Osteoblast (primary cell): ENCODE measurements around the gene COL8A1. TPM values are rescaled to one million over a fixed set of nuclear protein-coding genes. Genes with fewer than 3 reads are reported as not detected.

Experiments used
- DNase-seq: peaks from one replicate; pipeline ENCODE4 v3.0.0; 2011; ENCODE audit warnings: low spot score, mixed read lengths; ENCODE audit not compliant: insufficient read length; ENCODE audit errors: missing footprints
- H2AFZ ChIP-seq: 2 replicates; pipeline ENCODE4 v1.6.0; 2011; ENCODE audit warnings: mild to moderate bottlenecking, low read length
- H3K27ac ChIP-seq: 2 replicates; pipeline ENCODE4 v1.5.1; 2011; ENCODE audit warnings: mild to moderate bottlenecking, low read depth, low read length, moderate library complexity
- H3K27me3 ChIP-seq: 2 replicates; pipeline ENCODE4 v1.6.0; 2012; ENCODE audit warnings: mild to moderate bottlenecking, control low read depth, inconsistent platforms, low read length, moderate library complexity; ENCODE audit not compliant: insufficient read depth
- H3K36me3 ChIP-seq: 2 replicates; pipeline ENCODE4 v1.5.1; 2011; ENCODE audit warnings: mild to moderate bottlenecking, low read length, control low read depth, moderate library complexity; ENCODE audit not compliant: insufficient read depth
- H3K4me1 ChIP-seq: 2 replicates; pipeline ENCODE4 v1.5.1; 2011; ENCODE audit warnings: mild to moderate bottlenecking, low read length, control low read depth, moderate library complexity; ENCODE audit not compliant: insufficient read depth
- H3K4me2 ChIP-seq: 2 replicates; pipeline ENCODE4 v1.6.0; 2011; ENCODE audit warnings: mild to moderate bottlenecking, low read length; ENCODE audit not compliant: insufficient read depth
- H3K4me3 ChIP-seq: fragments of 200-600 bp; sonication (generic); 3 replicates; pipeline ENCODE4 v1.5.1; 2012; ENCODE audit warnings: mild to moderate bottlenecking, low read length, inconsistent platforms; ENCODE audit not compliant: insufficient read depth
- H3K79me2 ChIP-seq: 2 replicates; pipeline ENCODE4 v1.6.0; 2012; ENCODE audit warnings: mild to moderate bottlenecking, low read length, control low read depth, inconsistent platforms; ENCODE audit not compliant: insufficient read depth
- H3K9me3 ChIP-seq: 2 replicates; pipeline ENCODE4 v1.5.1; 2011; ENCODE audit warnings: low read depth, low read length, control low read depth
- H4K20me1 ChIP-seq: 2 replicates; pipeline ENCODE4 v1.6.0; 2012; ENCODE audit warnings: mild to moderate bottlenecking, low read length, control low read depth; ENCODE audit not compliant: insufficient read depth
- CTCF ChIP-seq: IDR thresholded peaks from 2 replicates; pipeline ENCODE4 v1.5.1; 2011; ENCODE audit warnings: mild to moderate bottlenecking, low read depth, low read length, moderate library complexity; ENCODE audit errors: extremely low read depth
- total RNA-seq: library from RNA; depleted of rRNA; stranded (reverse); fragments of >200 nt; gene quantifications from 2 replicates; pipeline ENCODE4 v1.2.3, GENCODE V29; 2012

Gene COL8A1
- total RNA-seq, 1 donor: 311 TPM

- Histone ChIP-seq H3K27me3 (no peaks in the 10 kb centered on the region), H3K9me3 (no peaks in the 10 kb centered on the region), H3K36me3 (peaks cover 73% of the 10 kb centered on the region), H3K79me2 (peaks cover 40% of the 10 kb centered on the region), H3K4me2 (no peak overlapping the region), H3K4me3 (no peak overlapping the region), H3K27ac (no peak overlapping the region), H2AFZ (no peak overlapping the region), H3K4me1 (peaks cover 38% of the 10 kb centered on the region), H4K20me1 (peaks cover 11% of the 10 kb centered on the region)
- TF ChIP-seq CTCF: no peak
- DNase-seq: no peak
These were observed 58.1 kb downstream of the COL8A1 start for GRCh38 chr3:99696497-99696896.

- no peak overlapping the region for H2AFZ ChIP-seq
- H3K27ac ChIP-seq: no peak overlapping the region
- no peak for DNase-seq
- no peak for TF ChIP-seq CTCF
- no peaks in the 10 kb centered on the region for H3K9me3 ChIP-seq
- peaks cover 45% of the 10 kb centered on the region for H3K4me1 ChIP-seq
- peaks cover 73% of the 10 kb centered on the region for H3K36me3 ChIP-seq
- no peak overlapping the region for H3K4me3 ChIP-seq
- no peak overlapping the region for H3K4me2 ChIP-seq
- H4K20me1 ChIP-seq: peaks cover 11% of the 10 kb centered on the region
- H3K79me2 ChIP-seq: peaks cover 34% of the 10 kb centered on the region
- no peaks in the 10 kb centered on the region for H3K27me3 ChIP-seq
These were observed 58.9 kb downstream of the COL8A1 start for GRCh38 chr3:99697250-99697649.

- no peaks in the 10 kb centered on the region for H3K27me3 ChIP-seq
- no peak for TF ChIP-seq CTCF
- no peaks in the 10 kb centered on the region for H3K9me3 ChIP-seq
- peak; percentile 73 for DNase-seq
- no peak overlapping the region for H3K4me3 ChIP-seq
- H2AFZ ChIP-seq: no peak overlapping the region
- no peak overlapping the region for H3K4me2 ChIP-seq
- H3K36me3 ChIP-seq: peaks cover 72% of the 10 kb centered on the region
- peaks cover 30% of the 10 kb centered on the region for H3K79me2 ChIP-seq
- H3K4me1 ChIP-seq: peaks cover 54% of the 10 kb centered on the region
- peaks cover 16% of the 10 kb centered on the region for H4K20me1 ChIP-seq
- peak overlapping the region; percentile 89 for H3K27ac ChIP-seq
These were observed 60.5 kb downstream of the COL8A1 start for GRCh38 chr3:99698932-99699331.

- H3K79me2 ChIP-seq: peaks cover 30% of the 10 kb centered on the region
- H3K4me3 ChIP-seq: no peak overlapping the region
- H3K4me2 ChIP-seq: peak overlapping the region; percentile 50
- H3K27me3 ChIP-seq: no peaks in the 10 kb centered on the region
- no peak overlapping the region for H2AFZ ChIP-seq
- peaks cover 15% of the 10 kb centered on the region for H4K20me1 ChIP-seq
- no peak for TF ChIP-seq CTCF
- peak; percentile 61 for DNase-seq
- no peaks in the 10 kb centered on the region for H3K9me3 ChIP-seq
- H3K4me1 ChIP-seq: peaks cover 54% of the 10 kb centered on the region
- peaks cover 73% of the 10 kb centered on the region for H3K36me3 ChIP-seq
- H3K27ac ChIP-seq: peak overlapping the region; percentile 89
These were observed 61.4 kb downstream of the COL8A1 start for GRCh38 chr3:99699841-99700240.
